Activated CD4-positive, CD25-positive, alpha-beta regulatory T cell treated with anti-CD3 and anti-CD28 coated beads, Interleukin-2, amount 50 U/mL, for 16 hours (primary cell): Measurements from ENCODE around the gene P2RY8.
"Not testable (repeated sequence)": the region's sequence is repeated elsewhere in the genome, so short reads cannot be mapped to it uniquely, and the experiment has no call there.

Source experiments
- DNase-seq: peaks from one replicate; pipeline ENCODE4 v3.0.0-alpha.2; 2020; ENCODE audit warnings: low read depth, low spot score

Gene P2RY8

GRCh38 chrX:1545776-1546408 lies 8.9 kb upstream of the P2RY8 start:
- no peak for DNase-seq

GRCh38 chrX:1542994-1543725 lies 6.2 kb upstream of the P2RY8 start:
- no peak for DNase-seq

DNA sequence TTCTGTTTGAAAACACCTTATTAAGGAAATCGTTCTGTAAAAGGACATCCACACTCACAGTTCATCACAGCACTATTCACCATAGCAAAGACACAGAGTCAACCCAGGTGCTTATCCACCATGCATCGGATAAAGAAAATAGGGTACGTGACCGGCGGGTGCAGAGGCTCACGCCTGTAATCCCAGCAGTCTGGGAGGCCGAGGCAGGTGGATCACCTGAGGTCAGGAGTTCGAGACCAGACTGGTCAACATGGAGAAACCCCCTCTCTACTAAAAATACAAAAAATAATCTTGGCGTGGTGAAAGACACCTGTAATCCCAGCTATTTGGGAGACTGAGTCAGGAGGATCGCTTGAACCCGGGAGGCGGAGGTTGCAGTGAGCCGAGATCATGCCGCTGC lies 2.2 kb upstream of the P2RY8 start:
- not testable (repeated sequence) for DNase-seq

DNA sequence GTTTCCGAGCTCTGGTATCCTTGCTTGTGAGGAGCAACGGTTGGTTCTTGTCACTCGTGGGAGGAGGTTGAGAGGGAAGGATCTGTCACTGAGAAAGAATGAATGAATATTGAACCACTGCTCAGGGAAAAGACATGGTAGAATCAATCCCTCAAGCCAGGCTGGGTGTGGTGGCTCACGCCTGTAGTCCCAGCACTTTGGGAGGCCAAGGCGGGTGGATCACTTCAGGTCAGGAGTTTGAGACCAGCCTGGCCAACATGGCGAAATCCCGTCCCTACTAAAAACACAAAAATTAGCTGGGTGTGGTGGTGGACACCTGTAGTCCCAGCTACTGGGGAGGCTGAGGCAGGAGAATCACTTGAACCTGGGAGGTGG lies 718 bp upstream of the P2RY8 start:
- not testable (repeated sequence) for DNase-seq

DNA sequence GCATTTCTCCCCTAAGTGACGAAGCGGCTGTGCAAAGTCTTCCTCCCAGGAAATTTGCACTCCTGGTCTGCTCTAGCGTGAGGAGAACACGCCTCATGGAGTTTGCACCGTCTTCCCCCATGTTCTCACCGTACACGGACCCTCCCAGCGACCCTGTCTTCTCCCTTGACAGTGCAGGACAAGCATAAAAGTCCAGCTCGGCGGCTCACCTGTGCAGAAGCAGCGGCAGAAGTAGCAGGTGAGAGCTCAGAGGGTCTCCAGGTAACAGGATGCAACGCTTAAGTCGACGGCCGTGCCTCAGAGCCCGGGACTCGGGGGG lies 314 bp downstream of the P2RY8 start:
- DNase-seq: no peak

DNA sequence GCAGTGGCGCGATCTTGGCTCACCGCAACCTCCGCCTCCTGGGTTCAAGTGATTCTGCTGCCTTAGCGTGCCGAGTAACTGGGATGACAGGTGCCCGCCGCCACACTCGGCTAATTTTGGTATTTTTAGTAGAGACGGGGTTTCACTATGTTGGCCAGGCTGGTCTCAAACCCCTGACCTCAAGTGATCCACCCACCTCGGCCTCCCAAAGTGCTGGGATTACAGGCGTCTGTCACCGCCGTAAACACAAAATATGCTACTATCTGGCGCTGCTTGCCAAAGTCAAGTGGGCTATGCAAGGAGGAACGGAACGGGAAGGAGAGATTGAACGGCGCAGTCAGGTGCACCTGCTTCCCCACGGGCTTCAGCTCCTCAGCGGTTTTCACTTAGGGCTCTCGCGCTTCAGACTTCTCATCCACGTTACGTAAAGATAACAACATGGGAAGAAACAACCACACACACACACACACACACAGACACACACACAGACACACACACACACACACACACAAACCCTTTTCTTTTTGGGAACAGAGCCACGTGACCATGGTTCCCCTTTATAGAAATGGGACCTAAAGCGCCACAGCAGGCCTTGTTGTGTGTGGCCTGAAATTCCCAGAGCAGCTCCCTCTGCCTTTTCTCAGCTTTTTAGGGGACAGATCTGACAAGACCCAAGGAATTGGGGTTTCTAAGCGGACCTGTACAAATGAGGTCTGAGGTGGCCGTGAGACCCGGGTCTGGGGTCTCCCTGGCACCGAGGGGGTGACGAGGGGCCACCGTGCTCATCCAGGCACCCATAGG lies 1.5 kb downstream of the P2RY8 start:
- no peak for DNase-seq

DNA sequence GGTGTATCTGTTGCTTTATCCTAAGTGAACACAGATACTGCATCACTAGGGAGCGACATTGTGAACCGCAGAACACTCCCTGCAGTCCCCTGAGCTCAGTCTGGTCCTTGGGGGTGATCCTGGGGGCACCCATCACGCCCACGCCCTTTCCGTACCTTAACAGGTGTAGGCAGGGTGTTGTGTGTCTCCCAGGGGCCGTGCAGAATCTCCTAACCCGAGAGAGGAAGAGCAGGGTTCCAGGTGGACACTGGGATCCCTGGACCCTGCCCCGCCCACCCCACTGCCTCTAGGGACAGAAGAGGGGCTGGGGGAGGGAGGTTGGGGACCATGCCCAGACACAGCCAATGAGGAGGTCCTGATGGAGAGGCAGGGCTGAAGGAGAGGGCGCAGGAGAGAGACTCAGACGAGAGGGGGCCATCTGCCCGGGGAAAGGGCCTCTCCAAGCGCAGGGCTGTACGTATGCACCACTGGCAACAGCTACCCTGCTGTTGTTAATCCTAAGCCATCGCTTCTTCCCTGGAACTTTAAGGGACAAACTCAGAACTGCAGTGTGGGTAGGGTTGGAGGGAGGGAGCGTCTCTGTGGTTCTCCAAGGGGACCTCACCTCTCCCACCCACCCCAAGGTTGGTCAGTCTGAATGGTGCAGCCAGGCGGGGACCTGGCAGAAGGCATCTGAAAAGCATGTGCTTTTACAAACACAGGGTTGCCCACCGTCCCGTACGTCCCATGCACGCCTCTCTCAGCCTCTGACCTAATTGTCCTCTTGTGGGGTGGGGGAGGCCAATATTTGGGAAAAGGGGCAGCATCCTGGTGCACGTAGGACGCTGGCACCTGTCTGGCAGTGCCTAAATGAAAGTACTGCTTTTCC lies 2.5 kb downstream of the P2RY8 start:
- DNase-seq: no peak

DNA sequence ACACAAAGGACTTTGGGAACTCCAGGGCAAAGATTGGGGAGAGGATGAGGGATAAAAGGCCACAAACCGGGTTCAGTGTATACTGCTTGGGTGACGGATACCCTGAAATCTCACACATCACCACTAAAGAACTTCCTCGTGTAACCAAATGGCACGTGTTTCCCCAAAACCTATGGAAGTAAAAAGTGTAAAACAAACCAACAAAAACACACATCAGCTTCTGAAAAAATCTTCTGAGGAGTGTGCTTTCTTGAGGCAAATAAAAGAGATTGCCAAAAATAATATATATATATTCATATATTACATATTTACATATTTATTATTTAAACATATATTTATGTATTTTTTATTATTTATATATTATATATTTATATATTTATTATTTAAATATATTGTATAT lies 3.9 kb downstream of the P2RY8 start:
- DNase-seq: no peak

- no peak for DNase-seq
Measured at GRCh38 chrX:1531096-1531890, 5.7 kb downstream of the P2RY8 start.

DNA sequence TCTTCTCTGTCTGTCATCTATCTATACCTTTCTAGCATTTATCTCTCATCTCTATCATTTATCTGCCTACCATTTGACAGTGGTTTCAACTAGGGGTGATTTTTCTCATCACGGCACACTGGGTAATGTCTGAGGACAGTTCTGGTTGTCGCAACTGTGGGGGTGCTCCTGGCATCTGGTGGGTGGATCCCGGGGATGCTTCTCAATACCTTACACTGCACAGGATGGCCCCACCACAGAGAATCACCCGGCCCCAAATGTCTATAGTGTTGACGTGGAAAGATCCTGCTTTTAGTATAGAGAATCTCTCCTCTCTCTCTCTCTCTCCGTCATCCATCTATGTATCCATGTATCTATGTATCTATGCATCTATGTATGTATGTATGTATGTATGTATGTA lies 7.2 kb downstream of the P2RY8 start:
- no peak for DNase-seq

GRCh38 chrX:1529328-1529727 lies 7.7 kb downstream of the P2RY8 start:
- DNase-seq: no peak

- DNase-seq: no peak
Measured at GRCh38 chrX:1528884-1529203, 8.1 kb downstream of the P2RY8 start.

GRCh38 chrX:1528186-1528883 lies 8.7 kb downstream of the P2RY8 start:
- no peak for DNase-seq

DNA sequence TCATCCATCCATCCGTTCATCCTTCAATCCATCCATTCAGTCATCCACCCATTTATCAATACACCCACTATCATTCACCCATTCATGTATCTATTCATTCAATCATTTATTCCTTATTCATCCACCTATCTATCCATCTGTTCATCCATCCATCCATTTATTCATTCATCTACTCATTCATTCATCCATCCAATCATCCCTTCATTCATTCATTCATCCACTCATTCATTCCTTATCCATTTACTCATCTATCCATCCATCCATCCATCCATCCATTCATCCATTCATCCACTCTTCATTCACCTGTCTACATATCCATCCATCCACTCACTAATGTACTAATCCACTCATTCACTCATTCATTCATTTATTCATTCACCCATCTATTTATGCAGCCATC lies 9.5 kb downstream of the P2RY8 start:
- no peak for DNase-seq

GRCh38 chrX:1526565-1526964 lies 10.4 kb downstream of the P2RY8 start:
- DNase-seq: no peak

- no peak for DNase-seq
Measured at GRCh38 chrX:1525583-1526355, 11.2 kb downstream of the P2RY8 start.

DNA sequence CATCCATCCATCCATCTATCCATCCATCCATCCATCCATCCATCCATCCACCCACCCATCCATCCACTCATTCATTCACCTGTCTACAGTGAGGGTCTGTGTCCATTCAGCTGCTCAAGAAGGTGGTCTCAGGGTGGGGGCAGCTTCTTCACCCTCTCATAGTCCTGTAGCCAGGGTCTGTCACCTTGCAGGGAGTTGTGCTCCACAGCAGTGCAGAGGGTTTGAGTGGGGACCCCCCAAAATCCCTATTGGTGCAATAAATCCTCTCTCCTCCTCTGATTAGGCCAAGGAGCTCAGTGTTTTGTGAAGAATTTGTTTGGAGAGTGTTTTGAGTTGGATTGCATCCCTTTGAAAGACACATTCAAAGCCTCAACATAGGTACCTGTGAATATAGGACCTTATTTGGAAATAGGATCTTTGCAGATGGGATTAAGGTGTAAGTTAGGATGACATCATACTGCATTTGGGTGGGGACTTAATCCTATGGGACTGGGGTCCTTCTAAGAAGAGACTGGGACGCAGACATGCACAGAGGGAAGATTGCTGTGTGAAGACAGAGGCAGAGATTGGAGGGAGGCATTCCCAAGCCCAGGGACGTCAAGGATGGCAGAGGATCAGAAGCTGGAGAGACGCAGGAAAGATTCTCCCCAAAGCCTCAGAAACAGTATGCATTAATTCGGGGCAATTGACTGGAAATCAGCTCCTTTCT lies 12.0 kb downstream of the P2RY8 start:
- DNase-seq: no peak

DNA sequence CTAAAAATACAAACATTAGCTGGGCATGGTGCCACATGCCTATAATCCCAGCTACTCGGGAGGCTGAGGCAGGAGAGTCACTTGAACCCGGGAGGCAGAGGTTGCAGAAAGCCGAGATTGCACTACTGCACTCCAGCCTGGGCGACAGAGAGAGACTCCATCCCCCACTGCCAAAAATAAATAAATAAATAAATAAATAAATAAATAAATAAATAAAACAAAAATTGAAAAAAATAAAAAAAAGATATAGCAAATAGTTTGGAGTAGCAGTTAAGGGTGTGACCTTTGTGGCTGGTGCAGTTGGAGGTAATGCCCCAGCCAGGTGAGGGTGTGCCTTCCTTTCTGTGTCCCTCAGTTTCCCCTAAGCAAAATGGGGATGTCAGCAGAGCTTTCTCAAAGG lies 14.1 kb downstream of the P2RY8 start:
- not testable (repeated sequence) for DNase-seq

- DNase-seq: no peak
Measured at GRCh38 chrX:1521459-1521956, 15.5 kb downstream of the P2RY8 start.
